ENCODE measurements around the gene ATG10. TPM values are rescaled to one million over a fixed set of nuclear protein-coding genes. Genes with fewer than 3 reads are reported as not detected.

The ATG10 gene
- total RNA-seq, 1 experiment from 2014 or later, result 7.6 TPM

DNA sequence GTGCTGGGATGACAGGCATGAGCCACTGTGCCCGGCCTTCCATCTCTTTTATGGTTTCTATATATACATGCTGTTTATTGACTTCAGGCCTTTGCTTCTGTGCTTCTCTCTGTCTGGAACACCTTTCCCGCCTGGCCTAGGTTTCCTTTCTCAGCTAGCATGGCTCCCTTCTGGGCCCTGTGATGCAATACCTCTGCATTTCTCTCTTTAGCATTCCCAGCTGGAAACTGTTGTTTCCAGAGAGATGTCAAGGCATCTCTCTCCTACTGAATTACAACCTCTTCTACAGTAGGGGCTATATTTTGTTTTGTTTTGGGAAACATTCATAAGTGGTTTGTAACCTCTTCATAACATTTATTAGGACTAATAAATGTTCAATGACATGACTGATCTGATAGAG lies 249.2 kb downstream of the ATG10 start:
- H2BK5ac ChIP-seq (ENCODE audit: insufficient read length, low read length), result no peak overlapping the region
- H3K4me1 ChIP-seq (ENCODE audit: insufficient read depth, low read length), result peaks cover 3% of the 10 kb centered on the region
- H2BK20ac ChIP-seq (ENCODE audit: low read depth, low read length, poor library complexity, severe bottlenecking), result no peak overlapping the region
- Mint-ChIP-seq H3K4me1 (peaks cover 24 to 35% of the 10 kb centered on the region in 2 experiments), H3K4me3 (no peak overlapping the region), H3K27ac (peak overlapping the region in 1 of 3 experiments; percentile 38; a peak in 3 of 7 replicates), H3K36me3 (ENCODE audit: insufficient read depth in 1 of 3, low read depth in 3 of 3) (0 out of 7 replicates have a peak, but pooled peaks cover 0 to 5% (median 0%) of the 10 kb centered on the region in 3 experiments), H3K9me3 (no peaks in the 10 kb centered on the region), H3K27me3 (ENCODE audit: low read depth) (no peaks in the 10 kb centered on the region)
- H3K23ac ChIP-seq (ENCODE audit: insufficient read length, low read depth, low read length), result no peak overlapping the region
- no peak for DNase-seq
- no peak overlapping the region for H3K27ac ChIP-seq (ENCODE audit: insufficient read length, low read depth, low read length)
- no peak overlapping the region for H4K91ac ChIP-seq (ENCODE audit: insufficient read length, low read depth, low read length)
- H3K14ac ChIP-seq (ENCODE audit: insufficient read depth, low read length), result no peak overlapping the region
- H2BK120ac ChIP-seq (ENCODE audit: low read depth, low read length, poor library complexity, severe bottlenecking), result no peak overlapping the region
- no peak overlapping the region for H3K4ac ChIP-seq (ENCODE audit: low read depth, low read length)
- no peak overlapping the region for H2AK5ac ChIP-seq (ENCODE audit: insufficient read length, low read length)
- no peak overlapping the region for H4K8ac ChIP-seq (replicated peaks; ENCODE audit: insufficient read length, low read depth, low read length)
- no peak overlapping the region for H2AFZ ChIP-seq (ENCODE audit: low read length)
- no peak for TF ChIP-seq CTCF (conservative IDR thresholded peaks at IDR 0.05)
- no peak overlapping the region for H3K18ac ChIP-seq (ENCODE audit: insufficient read length, low read depth, low read length)
- no peak overlapping the region for H3T11ph ChIP-seq (ENCODE audit: low read length)
- no peak overlapping the region for H3K9ac ChIP-seq (ENCODE audit: extremely low read depth, insufficient read length, low read length)
- H3K79me2 ChIP-seq (ENCODE audit: insufficient read depth, low read length), result no peaks in the 10 kb centered on the region
- no peaks in the 10 kb centered on the region for H3K79me1 ChIP-seq (ENCODE audit: insufficient read depth, low read depth, low read length, poor library complexity, severe bottlenecking)
- H3K4me2 ChIP-seq (ENCODE audit: insufficient read depth, insufficient read length, low read length), result no peak overlapping the region
- H4K20me1 ChIP-seq (ENCODE audit: control insufficient read depth, insufficient read depth, insufficient read length), result no peaks in the 10 kb centered on the region
- H2BK15ac ChIP-seq (ENCODE audit: low read depth, low read length), result no peak overlapping the region
- H2BK12ac ChIP-seq (ENCODE audit: insufficient read length, low read depth, low read length), result no peak overlapping the region
- no peaks in the 10 kb centered on the region for H3K9me3 ChIP-seq (ENCODE audit: control insufficient read depth, low read depth, low read length)
- no CpG with 5 or more reads among the region's 2 CpGs for WGBS (ENCODE audit: extremely low coverage, insufficient read length, low lambda C conversion rate)
- H4K5ac ChIP-seq (ENCODE audit: insufficient read length, low read depth, low read length), result no peak overlapping the region
- H3K56ac ChIP-seq (ENCODE audit: insufficient read length, low read depth, low read length), result no peak overlapping the region
- no peaks in the 10 kb centered on the region for H3K27me3 ChIP-seq (ENCODE audit: insufficient read depth, low read length)
- no peaks in the 10 kb centered on the region for H3K23me2 ChIP-seq (ENCODE audit: insufficient read length, low read depth, low read length, poor library complexity, severe bottlenecking)

Measured in H9 (cell line).